GM12875 (cell line): ENCODE measurements around the gene ZBTB40.
A peak's percentile ranks its signal among the peaks of the same experiment; 100 is the strongest.

ENCODE experiments used
- H3K4me3 ChIP-seq: one replicate; pipeline ENCODE4 v1.5.1; 2011; ENCODE audit warnings: low read depth, low read length, control low read depth
- CTCF ChIP-seq: IDR thresholded peaks from 2 replicates; pipeline ENCODE4 v1.5.1; 2011; ENCODE audit warnings: low read depth, mild to moderate bottlenecking, control low read depth, inconsistent platforms, low read length, moderate library complexity, borderline replicate concordance; ENCODE audit not compliant: insufficient read depth

ZBTB40 gene

GRCh38 chr1:22451702-22452480 is at the start of gene ZBTB40:
Gene ZBTB40 (plus strand): TSS chr1:22451851. CDS start chr1:22489949, 38,098 bp downstream.
- H3K4me3 ChIP-seq: peak within 1 kb of the TSS; percentile 96
- no peak for TF ChIP-seq CTCF

GRCh38 chr1:22402356-22403053 is 49.1 kb upstream of the ZBTB40 start:
- H3K4me3 ChIP-seq: no peak overlapping the region
- TF ChIP-seq CTCF: no peak

GRCh38 chr1:22404486-22404885 is 47.2 kb upstream of the ZBTB40 start:
- no peak for TF ChIP-seq CTCF
- no peak overlapping the region for H3K4me3 ChIP-seq

- H3K4me3 ChIP-seq: no peak overlapping the region
- TF ChIP-seq CTCF: no peak
These were observed 44.7 kb upstream of the ZBTB40 start for GRCh38 chr1:22406722-22407495.

- TF ChIP-seq CTCF: no peak
- H3K4me3 ChIP-seq: no peak overlapping the region
These were observed 43.4 kb upstream of the ZBTB40 start for GRCh38 chr1:22408230-22408629.

GRCh38 chr1:22410401-22410800 is 41.2 kb upstream of the ZBTB40 start:
- no peak for TF ChIP-seq CTCF

More at GRCh38 chr1:22410401-22410800, 41.2 kb upstream of the ZBTB40 start:
- no peak overlapping the region for H3K4me3 ChIP-seq
